ENCODE data around the gene FURIN. TPM values are rescaled to one million over a fixed set of nuclear protein-coding genes. Genes with fewer than 3 reads are reported as not detected.

The FURIN gene
- total and polyA plus RNA-seq, 2 of the 8 experiments (the other 6 are each of a cell fraction or from before 2014, with no cell fraction given), result 15.8 to 32.1 TPM

DNA sequence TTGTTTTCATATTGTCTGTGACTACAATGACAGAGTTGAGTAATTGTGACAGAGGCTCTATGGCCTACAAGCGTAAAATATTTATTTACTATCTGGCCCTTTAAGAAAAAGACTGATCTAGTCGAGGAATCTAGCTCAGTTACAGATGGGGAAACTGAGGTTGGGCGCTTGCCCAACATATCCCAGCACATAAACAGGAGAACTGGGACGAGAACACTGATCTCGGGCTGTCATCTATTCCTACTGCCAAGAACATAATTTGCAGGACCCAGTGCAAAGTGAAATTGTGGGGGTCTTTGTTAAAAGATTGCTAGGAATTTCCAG is 17.9 kb downstream of the FURIN start:
- FAIRE-seq, result no peak
- ChIA-PET POLR2A (ENCODE audit: partially characterized antibody) (interaction anchor here (0.7 to 4.7 kb wide), 6 partner anchors 9 to 331 kb away, joined by 3 to 22 read pairs (median 4); partner anchors contain the start of gene UNC45A), CTCF (ENCODE audit: partially characterized antibody) (interaction anchor here (0.7 to 5.5 kb wide), 52 partner anchors 13 to 593 kb away, joined by 3 to 132 read pairs (median 6); partner anchors contain the start of genes FURIN, HDDC3, MAN2A2 and UNC45A)
- H4K91ac ChIP-seq (replicated peaks; ENCODE audit: insufficient read length, low read length), result no peak overlapping the region
- H2BK12ac ChIP-seq (ENCODE audit: low read depth, low read length), result no peak overlapping the region
- H3K18ac ChIP-seq (ENCODE audit: extremely low read depth, low read length), result no peak overlapping the region
- H4K5ac ChIP-seq (ENCODE audit: insufficient read length, low read depth, low read length), result no peak overlapping the region
- no peak overlapping the region for H2AK5ac ChIP-seq (ENCODE audit: low read depth, low read length)
- H2BK120ac ChIP-seq (replicated peaks; ENCODE audit: low read depth, low read length), result no peak overlapping the region
- H3K14ac ChIP-seq (ENCODE audit: insufficient read length), result no peak overlapping the region
- no peak overlapping the region for H3K23ac ChIP-seq (ENCODE audit: insufficient read length)
- H3K4me1 ChIP-seq (replicated peaks in 1 of 4; ENCODE audit: control insufficient read depth in 3 of 4, insufficient read depth in 4 of 4, low read length in 3 of 4), result peaks cover 0 to 24% (median 15%) of the 10 kb centered on the region in 4 experiments; a peak in 6 of 7 replicates
- no peaks in the 10 kb centered on the region for H3K9me3 ChIP-seq (ENCODE audit: insufficient read depth in 2 of 2, low read depth in 1 of 2, low read length in 1 of 2)
- H3K36me3 ChIP-seq (ENCODE audit: control insufficient read depth in 2 of 4, insufficient read depth in 4 of 4, low read length in 3 of 4), result peaks cover 0 to 3% (median 0%) of the 10 kb centered on the region in 4 experiments; a peak in 1 of 8 replicates
- H3K9ac ChIP-seq (replicated peaks in 1 of 4; ENCODE audit: extremely low read depth in 1 of 4, low read depth in 3 of 4, low read length in 3 of 4), result no peak overlapping the region
- H4K20me1 ChIP-seq (replicated peaks in 1 of 2; ENCODE audit: control insufficient read depth in 1 of 2, insufficient read depth in 2 of 2, low read length in 2 of 2), result peaks cover 0 to 4% of the 10 kb centered on the region in 2 experiments
- H3K79me1 ChIP-seq (ENCODE audit: low read depth, low read length), result no peaks in the 10 kb centered on the region; the same call in 1 of the 2 replicates
- H3K79me2 ChIP-seq (ENCODE audit: control insufficient read depth in 1 of 2, insufficient read depth in 2 of 2, low read length in 2 of 2), result no peaks in the 10 kb centered on the region
- H3K4ac ChIP-seq (replicated peaks; ENCODE audit: insufficient read length, low read depth, low read length), result no peak overlapping the region
- H2BK20ac ChIP-seq (ENCODE audit: low read length), result no peak overlapping the region
- H4K8ac ChIP-seq (ENCODE audit: extremely low read depth, insufficient read depth, low read length), result no peak overlapping the region
- no peak overlapping the region for H2AFZ ChIP-seq (ENCODE audit: low read length)
- no peak overlapping the region for H2BK15ac ChIP-seq (ENCODE audit: low read length)
- WGBS, 2 experiments (ENCODE audit: extremely low coverage in 1 of 2, insufficient coverage in 1 of 2, insufficient read length in 1 of 2, insufficient replicate concordance in 2 of 2, low coverage in 1 of 2, low lambda C conversion rate in 2 of 2, missing lambda C conversion rate in 1 of 2), result 65% methylated on average over 5 of the region's 5 CpGs; no CpG with 5 or more reads in 1 of the 2 experiments
- no peak overlapping the region for H2BK5ac ChIP-seq (ENCODE audit: low read depth, low read length)
- no peaks in the 10 kb centered on the region; the same call in 1 of the 2 replicates for H3K23me2 ChIP-seq (ENCODE audit: low read depth, low read length)
- no peaks in the 10 kb centered on the region for H3K27me3 ChIP-seq (replicated peaks in 1 of 4; ENCODE audit: control insufficient read depth in 3 of 4, extremely low read depth in 1 of 4, insufficient read depth in 3 of 4, low read length in 3 of 4)
- no peak overlapping the region for H3K4me3 ChIP-seq (ENCODE audit: extremely low read depth in 1 of 4, insufficient read depth in 2 of 4, low read depth in 3 of 4, low read length in 4 of 4)
- H3K27ac ChIP-seq (ENCODE audit: low read depth, low read length), result no peak overlapping the region
- no peak overlapping the region for H3K4me2 ChIP-seq (ENCODE audit: insufficient read depth in 1 of 2, low read depth in 2 of 2, low read length in 2 of 2)
- H3K56ac ChIP-seq (replicated peaks; ENCODE audit: insufficient read length, low read depth, low read length), result no peak overlapping the region
- no peak for DNase-seq (ENCODE audit: low read depth in 1 of 2, low spot score in 2 of 2)
- TF ChIP-seq CTBP2 (IDR thresholded peaks at IDR 0.05; ENCODE audit: borderline replicate concordance, insufficient read depth, insufficient read length, low read length) (no peak), RBBP5 (IDR thresholded peaks at IDR 0.05; ENCODE audit: borderline replicate concordance, low read depth, low read length) (no peak), HDAC6 (IDR thresholded peaks at IDR 0.05; ENCODE audit: low read depth, low read length) (no peak), SRF (IDR thresholded peaks at IDR 0.05; ENCODE audit: low read depth, low read length) (no peak)
- TF ChIP-seq, protein P1, sequence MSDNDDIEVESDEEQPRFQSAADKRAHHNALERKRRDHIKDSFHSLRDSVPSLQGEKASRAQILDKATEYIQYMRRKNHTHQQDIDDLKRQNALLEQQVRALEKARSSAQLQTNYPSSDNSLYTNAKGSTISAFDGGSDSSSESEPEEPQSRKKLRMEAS (IDR thresholded peaks at IDR 0.05), result no peak

All from H1 (cell line).